ENCODE data around the gene CAB39. TPM values are rescaled to one million over a fixed set of nuclear protein-coding genes. Genes with fewer than 3 reads are reported as not detected.

CAB39 gene
- total RNA-seq, 1 experiment from 2014 or later: 34.2 TPM

- no peak overlapping the region for H3K4me3 ChIP-seq
- H3K36me3 ChIP-seq: peaks cover 39% of the 10 kb centered on the region
- H3K9me3 ChIP-seq: no peaks in the 10 kb centered on the region
- H3K27me3 ChIP-seq: no peaks in the 10 kb centered on the region
- DNase-seq: no peak
Observed at GRCh38 chr2:230758566-230759480, 46.2 kb downstream of the CAB39 start.

DNA sequence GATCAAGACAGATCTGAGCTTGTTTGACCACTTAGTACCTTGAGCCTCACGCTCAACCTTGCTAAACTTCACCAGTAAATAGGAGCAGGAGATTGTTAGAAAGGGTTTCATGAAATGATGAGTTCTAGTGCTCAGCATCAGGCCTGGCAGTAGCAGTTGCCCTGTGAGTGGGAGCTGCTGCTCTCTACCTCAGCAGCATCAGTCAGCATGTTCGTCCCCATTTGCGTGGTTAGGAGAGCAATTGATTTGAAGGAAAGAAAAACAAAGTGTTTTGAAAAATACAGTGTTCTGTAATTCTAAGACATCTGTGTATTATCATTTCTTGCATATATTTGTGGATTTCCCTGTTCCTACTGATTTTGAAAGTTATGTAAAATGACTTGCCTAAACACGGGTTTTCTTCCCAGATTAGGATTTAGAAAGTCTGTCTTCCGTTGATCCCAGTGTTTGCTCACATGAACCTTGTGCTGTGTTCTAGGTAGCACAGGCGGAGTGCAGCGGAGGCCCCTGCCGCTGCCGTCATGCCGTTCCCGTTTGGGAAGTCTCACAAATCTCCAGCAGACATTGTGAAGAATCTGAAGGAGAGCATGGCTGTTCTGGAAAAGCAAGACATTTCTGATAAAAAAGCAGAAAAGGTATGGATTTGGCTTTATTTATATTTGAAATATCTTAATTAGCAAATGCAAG, 47.0 kb downstream of the CAB39 start:
- no peak for DNase-seq
- H3K4me3 ChIP-seq: no peak overlapping the region
- no peaks in the 10 kb centered on the region for H3K27me3 ChIP-seq
- no peaks in the 10 kb centered on the region for H3K9me3 ChIP-seq
- H3K36me3 ChIP-seq: peaks cover 47% of the 10 kb centered on the region

GRCh38 chr2:230761704-230762103, 49.1 kb downstream of the CAB39 start:
- Histone ChIP-seq H3K9me3 (no peaks in the 10 kb centered on the region), H3K4me3 (no peak overlapping the region), H3K36me3 (peaks cover 58% of the 10 kb centered on the region), H3K27me3 (no peaks in the 10 kb centered on the region)
- no peak for DNase-seq

- peak; percentile 30 for DNase-seq
- Histone ChIP-seq H3K27me3 (no peaks in the 10 kb centered on the region), H3K4me3 (no peak overlapping the region), H3K9me3 (no peaks in the 10 kb centered on the region), H3K36me3 (peaks cover 65% of the 10 kb centered on the region)
Observed at GRCh38 chr2:230762317-230762896, 49.8 kb downstream of the CAB39 start.

DNA sequence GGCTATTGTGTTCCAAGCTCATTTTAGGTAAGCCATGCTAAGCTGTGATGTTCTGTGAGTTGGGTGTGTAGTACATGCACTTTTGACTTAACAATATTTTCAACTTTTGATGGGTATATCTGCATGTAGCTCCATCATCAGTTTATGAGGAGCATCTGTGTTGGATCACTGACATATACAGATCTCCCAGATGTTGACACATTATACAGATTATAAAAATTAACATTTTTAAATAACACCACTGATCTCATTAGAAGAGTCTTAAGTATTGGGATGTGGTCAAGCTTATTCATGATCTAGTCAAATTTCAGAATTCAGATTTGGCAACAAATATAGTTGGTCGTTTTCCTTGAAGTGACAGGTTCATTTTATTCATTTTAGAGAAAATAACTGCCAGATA, 51.7 kb downstream of the CAB39 start:
- Histone ChIP-seq H3K4me3 (no peak overlapping the region), H3K36me3 (peaks cover 78% of the 10 kb centered on the region), H3K9me3 (peaks cover 2% of the 10 kb centered on the region; the same call in 1 of the 2 replicates), H3K27me3 (no peaks in the 10 kb centered on the region)
- no peak for DNase-seq

GRCh38 chr2:230765611-230766300, 53.1 kb downstream of the CAB39 start:
- Histone ChIP-seq H3K36me3 (peaks cover 75% of the 10 kb centered on the region), H3K4me3 (no peak overlapping the region), H3K27me3 (no peaks in the 10 kb centered on the region), H3K9me3 (peaks cover 2% of the 10 kb centered on the region; the same call in 1 of the 2 replicates)
- no peak for DNase-seq

DNA sequence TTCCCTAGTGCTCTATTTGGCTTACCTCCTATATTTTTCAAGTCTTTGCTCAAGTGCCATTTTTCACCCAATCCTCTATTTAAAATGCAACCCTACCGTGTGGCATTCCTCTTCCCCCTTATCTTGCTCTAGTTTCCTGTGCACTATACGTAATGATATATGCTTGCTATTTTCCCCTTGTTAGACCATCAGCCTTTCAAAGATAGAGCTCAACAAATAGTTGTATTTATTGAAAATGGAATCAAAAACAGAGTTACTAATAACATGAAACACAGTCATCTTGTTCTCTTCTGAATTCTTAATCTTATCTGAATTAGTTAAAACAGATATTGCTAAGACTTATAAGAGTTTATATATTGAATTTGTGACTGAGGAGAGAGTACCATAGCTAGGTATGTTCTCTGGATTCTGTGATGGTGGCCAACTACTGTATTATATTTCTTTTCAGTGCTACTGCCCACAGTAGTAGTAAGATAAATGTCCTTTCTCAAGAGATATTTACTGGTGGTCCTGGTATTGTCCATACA, 55.3 kb downstream of the CAB39 start:
- H3K36me3 ChIP-seq: peaks cover 59% of the 10 kb centered on the region
- no peaks in the 10 kb centered on the region for H3K27me3 ChIP-seq
- H3K9me3 ChIP-seq: peaks cover 2% of the 10 kb centered on the region; the same call in 1 of the 2 replicates
- no peak for DNase-seq
- H3K4me3 ChIP-seq: no peak overlapping the region

- Histone ChIP-seq H3K36me3 (peaks cover 44% of the 10 kb centered on the region), H3K9me3 (peaks cover 2% of the 10 kb centered on the region; the same call in 1 of the 2 replicates), H3K27me3 (no peaks in the 10 kb centered on the region), H3K4me3 (no peak overlapping the region)
- DNase-seq: no peak
Observed at GRCh38 chr2:230770804-230771203, 58.2 kb downstream of the CAB39 start.

DNA sequence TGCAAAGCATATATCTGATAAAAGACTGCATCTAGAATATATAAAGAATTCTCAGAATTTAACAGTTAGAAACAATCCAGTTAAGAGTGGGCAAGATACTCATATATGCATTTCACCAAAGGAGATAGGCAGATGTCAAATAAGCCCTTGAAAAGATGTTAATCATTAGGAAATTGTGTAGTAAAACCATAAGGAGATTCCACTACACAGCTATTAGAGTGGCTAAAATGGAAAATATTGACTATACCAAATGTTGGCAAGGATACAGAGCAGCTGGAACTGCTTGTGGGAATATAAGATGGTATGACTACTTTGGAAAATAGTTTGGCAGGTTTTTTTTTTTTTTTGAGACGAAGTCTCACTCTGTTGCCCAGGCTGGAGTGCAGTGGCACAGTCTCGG, 59.5 kb downstream of the CAB39 start:
- H3K4me3 ChIP-seq: no peak overlapping the region
- no peaks in the 10 kb centered on the region for H3K27me3 ChIP-seq
- DNase-seq: no peak
- peaks cover 44% of the 10 kb centered on the region for H3K36me3 ChIP-seq
- peaks cover 2% of the 10 kb centered on the region; the same call in 1 of the 2 replicates for H3K9me3 ChIP-seq

DNA sequence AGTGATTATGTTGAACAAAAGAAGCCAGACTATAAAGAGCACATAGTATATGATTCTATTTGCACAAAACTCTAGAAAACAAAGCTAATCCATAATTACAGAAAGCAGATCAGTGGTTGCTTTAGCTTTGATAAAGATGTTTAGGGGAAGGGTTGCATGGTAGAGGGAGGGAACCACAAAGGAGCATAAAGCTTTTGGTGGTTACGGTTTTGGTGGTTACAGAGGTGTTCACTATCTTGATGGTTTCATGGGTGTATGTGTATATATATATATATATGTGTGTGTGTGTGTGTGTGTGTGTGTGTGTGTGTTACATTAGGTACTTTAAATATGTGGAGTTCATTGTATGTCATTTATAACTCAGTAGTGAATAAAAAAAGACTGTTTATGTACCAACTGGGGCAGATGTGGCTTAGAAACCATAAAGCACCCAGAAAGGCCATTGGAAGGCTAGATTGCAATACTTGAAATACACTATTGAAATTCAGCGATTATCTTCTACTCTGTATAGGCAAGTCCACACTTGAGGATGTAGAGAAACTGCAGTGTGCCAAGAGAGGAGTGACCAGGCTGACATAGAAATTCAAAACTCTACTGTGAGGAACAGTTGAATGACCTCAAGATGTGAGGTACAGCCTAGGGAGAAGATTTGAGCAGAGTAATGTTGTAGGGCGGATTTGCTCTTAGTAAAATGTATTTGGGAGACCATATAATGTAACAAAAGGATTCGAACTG, 60.6 kb downstream of the CAB39 start:
- no peak for DNase-seq
- Histone ChIP-seq H3K4me3 (no peak overlapping the region), H3K36me3 (peaks cover 41% of the 10 kb centered on the region), H3K27me3 (no peaks in the 10 kb centered on the region), H3K9me3 (peaks cover 2% of the 10 kb centered on the region; the same call in 1 of the 2 replicates)

DNA sequence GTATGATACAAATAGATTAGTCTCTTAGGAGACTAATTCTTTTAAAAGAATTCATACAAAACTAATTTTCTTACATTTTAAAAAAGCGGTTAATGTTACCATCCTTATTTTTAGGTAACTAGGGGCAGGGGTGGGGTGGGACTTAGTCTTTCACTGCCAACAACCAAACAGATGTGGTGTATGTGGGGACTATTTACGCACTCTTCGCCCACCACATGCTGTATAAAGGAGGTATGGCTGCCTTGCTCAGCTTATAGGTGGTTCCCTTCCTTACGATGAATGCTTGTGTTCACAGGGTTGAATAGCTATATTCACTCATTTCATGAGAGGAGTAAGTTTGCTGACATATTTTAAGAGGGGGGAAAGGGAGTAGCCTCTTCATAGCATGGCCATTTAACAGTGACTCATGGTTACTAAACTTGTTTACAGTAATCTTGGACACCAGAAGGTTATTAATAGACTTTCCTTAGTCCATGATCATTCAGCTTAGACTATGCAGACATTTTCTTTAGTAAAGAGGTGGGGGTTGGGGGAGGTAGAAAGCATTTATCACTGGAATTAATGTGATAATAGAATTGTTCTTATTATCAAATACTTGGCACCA, 61.8 kb downstream of the CAB39 start:
- Histone ChIP-seq H3K4me3 (no peak overlapping the region), H3K36me3 (peaks cover 47% of the 10 kb centered on the region), H3K9me3 (no peaks in the 10 kb centered on the region), H3K27me3 (no peaks in the 10 kb centered on the region)
- DNase-seq: no peak

GRCh38 chr2:230775737-230776136, 63.1 kb downstream of the CAB39 start:
- H3K9me3 ChIP-seq: no peaks in the 10 kb centered on the region
- H3K4me3 ChIP-seq: no peak overlapping the region
- no peak for DNase-seq
- H3K36me3 ChIP-seq: peaks cover 55% of the 10 kb centered on the region
- H3K27me3 ChIP-seq: no peaks in the 10 kb centered on the region

DNA sequence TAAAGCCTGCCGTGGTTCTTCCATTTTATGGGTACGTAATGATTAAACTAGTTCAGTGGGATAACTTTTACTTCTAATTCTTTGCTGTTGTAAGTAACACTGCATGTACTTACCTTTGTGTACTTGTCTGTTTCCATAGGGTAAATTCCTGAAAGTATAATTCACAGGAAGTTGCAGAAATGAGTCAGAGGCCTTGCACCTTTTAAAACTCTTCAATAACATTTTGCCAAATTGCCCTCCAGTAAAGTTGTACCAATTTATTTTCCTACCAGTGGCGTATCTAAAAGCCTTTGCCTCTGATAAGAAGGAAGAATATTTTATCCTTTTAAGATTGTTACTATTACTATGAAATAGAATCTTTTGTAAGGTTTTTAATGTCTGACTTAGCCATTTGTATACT, 65.1 kb downstream of the CAB39 start:
- H3K4me3 ChIP-seq: no peak overlapping the region
- H3K9me3 ChIP-seq: no peaks in the 10 kb centered on the region
- peaks cover 53% of the 10 kb centered on the region for H3K36me3 ChIP-seq
- no peaks in the 10 kb centered on the region for H3K27me3 ChIP-seq
- no peak for DNase-seq

- H3K27me3 ChIP-seq: no peaks in the 10 kb centered on the region
- no peaks in the 10 kb centered on the region; the same call in 1 of the 2 replicates for H3K9me3 ChIP-seq
- no peak for DNase-seq
- H3K36me3 ChIP-seq: peaks cover 60% of the 10 kb centered on the region
- H3K4me3 ChIP-seq: no peak overlapping the region
Observed at GRCh38 chr2:230778350-230779063, 65.9 kb downstream of the CAB39 start.

GRCh38 chr2:230779126-230779525, 66.5 kb downstream of the CAB39 start:
- H3K9me3 ChIP-seq: peaks cover 4% of the 10 kb centered on the region; the same call in 1 of the 2 replicates
- DNase-seq: no peak
- H3K27me3 ChIP-seq: no peaks in the 10 kb centered on the region
- H3K36me3 ChIP-seq: peaks cover 65% of the 10 kb centered on the region
- H3K4me3 ChIP-seq: no peak overlapping the region

All from MG63 (cell line).